ENCODE measurements around the gene GALNT2.

- TF ChIP-seq CTCF (IDR thresholded peaks at IDR 0.05; ENCODE audit: insufficient read depth, low read length, poor library complexity, severe bottlenecking): no peak
- TF ChIP-seq EZH2phosphoT487 (conservative IDR thresholded peaks at IDR 0.05; ENCODE audit: low read length): no peak
Observed at GRCh38 chr1:230136453-230137336, 69.7 kb downstream of the GALNT2 start.
